Thyroid gland (tissue), 4 donors: Measurements from ENCODE around the gene MAMSTR.

Experiments
- CTCF ChIP-seq, 6 experiments: fragments of 200-600 bp in 3 of 6; fragments of 450-650 bp in 3 of 6; sonication (generic) in 3 of 6; IDR thresholded peaks; one replicate each; pipeline ENCODE4 v1.5.1; 2016 to 2019; ENCODE audit warnings: antibody characterized with exemption in 6 of 6, mild to moderate bottlenecking in 2 of 6, inconsistent platforms in 1 of 6, moderate library complexity in 1 of 6
- POLR2A ChIP-seq, 2 donors: fragments of 450-650 bp; IDR thresholded peaks; one replicate each; pipeline ENCODE4 v1.6.1; 2017; ENCODE audit warnings: antibody characterized with exemption in 2 of 2, mild to moderate bottlenecking in 2 of 2, moderate library complexity in 1 of 2

- TF ChIP-seq CTCF (IDR thresholded peaks at IDR 0.05), result no peak
- no peak for TF ChIP-seq POLR2A (IDR thresholded peaks at IDR 0.05)
These were observed 36.2 kb downstream of the MAMSTR start for GRCh38 chr19:48683349-48683748.
